ENCODE data around the gene SETBP1. TPM values are rescaled to one million over a fixed set of nuclear protein-coding genes. Genes with fewer than 3 reads are reported as not detected.

SETBP1 gene
- total and polyA plus RNA-seq, 2 of the 8 experiments (the other 6 are each of a cell fraction or from before 2014, with no cell fraction given), result 2.0 to 6.5 TPM

DNA sequence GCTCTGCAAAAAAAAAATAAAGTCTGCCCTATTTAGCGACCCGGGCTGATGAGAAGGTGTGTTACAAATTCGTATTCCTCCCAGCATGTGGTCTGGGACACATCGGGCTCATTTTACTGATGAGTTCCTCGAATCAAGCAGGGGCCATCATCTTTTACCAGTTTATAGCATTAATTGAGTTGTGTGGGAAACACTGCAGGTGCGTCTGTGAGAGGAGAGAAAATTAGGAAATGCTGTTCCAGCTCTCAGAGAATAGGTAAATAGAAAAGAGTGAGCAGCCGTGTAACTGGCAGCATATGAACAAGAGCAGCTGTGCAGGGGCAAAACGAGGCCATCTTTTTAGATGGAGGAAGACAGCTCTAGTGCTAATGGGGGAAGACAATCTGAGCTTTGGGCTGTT, 216.7 kb downstream of the SETBP1 start (continued):
- TF ChIP-seq CHD7 (IDR thresholded peaks at IDR 0.05; ENCODE audit: insufficient replicate concordance, low read length) (no peak), USF2 (IDR thresholded peaks at IDR 0.05; ENCODE audit: low read length) (no peak), SIX5 (IDR thresholded peaks at IDR 0.05; ENCODE audit: low read depth, low read length) (no peak), NANOG (IDR thresholded peaks at IDR 0.05; ENCODE audit: insufficient read depth, low read depth, low read length, poor library complexity, severe bottlenecking) (no peak)

Measured in H1 (cell line).